PC-9 (cell line): ENCODE measurements around the gene STRIT1. TPM values are rescaled to one million over a fixed set of nuclear protein-coding genes. Genes with fewer than 3 reads are reported as not detected.
A peak's percentile ranks its signal among the peaks of the same experiment; 100 is the strongest.

Source experiments
- BruUV-seq: library from RNA; stranded (reverse); fragments of 400-500 nt; replicated peaks from 2 replicates; lab custom pipeline; 2021; lab: Mats Ljungman, UMichigan
- CTCF ChIA-PET: fragments of 300-600 bp; sonication (Branson Sonifier 250); formaldehyde crosslinking; loops from one replicate; lab custom pipeline; 2022; ENCODE audit warnings: antibody characterized with exemption; lab: Charles Lee
- POLR2A ChIA-PET: fragments of 300-600 bp; sonication (Branson Sonifier 250); formaldehyde crosslinking; loops from one replicate; lab custom pipeline; 2022; ENCODE audit warnings: antibody characterized with exemption; ENCODE audit not compliant: unreplicated experiment; lab: Charles Lee
- DNase-seq, 2 experiments: peaks; one replicate each; pipeline versions ENCODE4 v3.0.0 to v3.0.0-alpha.2; 2015 to 2022; ENCODE audit warnings: mixed read lengths in 1 of 2
- H2AFZ ChIP-seq: fragments of 200-600 bp; sonication (generic); 2 replicates; pipeline ENCODE4 v1.8.1; 2017; ENCODE audit warnings: antibody characterized with exemption
- H3F3A ChIP-seq: fragments of 200-600 bp; sonication (generic); 2 replicates; pipeline ENCODE4 v1.8.1; 2017; ENCODE audit warnings: antibody characterized with exemption, mild to moderate bottlenecking, low read depth; ENCODE audit not compliant: insufficient read depth
- H3K27ac ChIP-seq: fragments of 200-600 bp; sonication (generic); 2 replicates; pipeline ENCODE4 v1.6.1; 2016; ENCODE audit warnings: mixed run types
- H3K27me3 ChIP-seq: fragments of 200-600 bp; sonication (generic); 2 replicates; pipeline ENCODE4 v1.6.1; 2016; ENCODE audit warnings: low read depth, mixed run types; ENCODE audit not compliant: insufficient read depth
- H3K36me3 ChIP-seq: fragments of 200-600 bp; sonication (generic); 2 replicates; pipeline ENCODE4 v1.6.1; 2016; ENCODE audit warnings: low read depth, mixed run types
- H3K4me1 ChIP-seq: fragments of 200-600 bp; sonication (generic); replicated peaks from 2 replicates; pipeline ENCODE4 v1.6.1; 2016; ENCODE audit warnings: mixed run types; ENCODE audit not compliant: insufficient read depth
- H3K4me2 ChIP-seq: fragments of 200-600 bp; sonication (generic); 2 replicates; pipeline ENCODE4 v1.6.1; 2017; ENCODE audit warnings: mixed run types
- H3K4me3 ChIP-seq: fragments of 200-600 bp; sonication (generic); 2 replicates; pipeline ENCODE4 v1.6.1; 2016; ENCODE audit warnings: mixed run types
- H3K79me2 ChIP-seq: fragments of 200-600 bp; sonication (generic); 2 replicates; pipeline ENCODE4 v1.6.1; 2017; ENCODE audit warnings: low read depth, mixed run types
- H3K9me2 ChIP-seq: fragments of 200-600 bp; sonication (generic); 2 replicates; pipeline ENCODE4 v1.8.1; 2017; ENCODE audit warnings: mild to moderate bottlenecking; ENCODE audit not compliant: insufficient read depth
- H3K9me3 ChIP-seq: fragments of 200-600 bp; sonication (generic); 2 replicates; pipeline ENCODE4 v1.8.1; 2016; ENCODE audit warnings: low read depth; ENCODE audit not compliant: insufficient read depth
- H4K20me1 ChIP-seq: fragments of 200-600 bp; sonication (generic); 2 replicates; pipeline ENCODE4 v1.8.1; 2017; ENCODE audit not compliant: insufficient read depth
- EZH2 ChIP-seq: fragments of 200-600 bp; sonication (generic); IDR thresholded peaks from 2 replicates; pipeline ENCODE4 v1.8.0; 2017; ENCODE audit warnings: antibody characterized with exemption, low read depth
- intact Hi-C: fragments of 100-400 bp; cut with micrococcal nuclease; formaldehyde crosslinking; loops from one replicate; pipeline ENCODE4 v1.10.0; 2022; ENCODE audit not compliant: unreplicated experiment
- total RNA-seq: library from RNA; stranded (reverse); gene quantifications from 2 replicates; pipeline ENCODE4 v1.2.3, GENCODE V29; 2021
- TF ChIP-seq, protein P1 (sequence below): fragments of 200-600 bp; sonication (generic); conservative IDR thresholded peaks from 2 replicates; pipeline ENCODE4 v1.6.1; 2017; ENCODE audit warnings: mixed run types, antibody characterized with exemption, mild to moderate bottlenecking, moderate library complexity

Gene STRIT1
- total RNA-seq, 1 experiment from 2014 or later = not detected

DNA sequence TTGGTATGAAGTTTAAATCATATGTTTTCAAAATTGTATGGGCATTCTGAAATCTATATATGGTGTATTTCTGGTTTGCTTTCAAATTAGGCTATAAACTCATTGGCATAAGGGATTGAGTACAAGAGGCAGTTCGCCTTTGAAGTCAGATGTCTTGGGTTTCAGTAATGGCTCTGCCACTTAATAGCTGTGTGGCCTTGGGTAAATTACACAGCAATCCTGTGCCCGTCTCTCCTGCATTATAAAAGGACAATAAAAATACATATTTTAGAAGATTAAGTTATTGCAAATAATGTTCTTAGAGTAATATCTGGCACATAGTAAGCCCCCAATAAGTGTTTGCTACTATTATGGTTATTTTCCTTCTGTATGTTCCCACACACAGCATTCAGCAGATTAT lies 20.4 kb upstream of the STRIT1 start:
- intact Hi-C loops = no loop called here
- H3K79me2 ChIP-seq = no peaks in the 10 kb centered on the region
- H3K27ac ChIP-seq = 0 out of 2 replicates have a peak overlapping the region, but pooled peaks have one; percentile 5
- H3K4me1 ChIP-seq = peaks cover 16% of the 10 kb centered on the region
- CTCF ChIA-PET = no interaction called here
- H2AFZ ChIP-seq = no peak overlapping the region
- no peak for TF ChIP-seq EZH2
- TF ChIP-seq, protein P1, sequence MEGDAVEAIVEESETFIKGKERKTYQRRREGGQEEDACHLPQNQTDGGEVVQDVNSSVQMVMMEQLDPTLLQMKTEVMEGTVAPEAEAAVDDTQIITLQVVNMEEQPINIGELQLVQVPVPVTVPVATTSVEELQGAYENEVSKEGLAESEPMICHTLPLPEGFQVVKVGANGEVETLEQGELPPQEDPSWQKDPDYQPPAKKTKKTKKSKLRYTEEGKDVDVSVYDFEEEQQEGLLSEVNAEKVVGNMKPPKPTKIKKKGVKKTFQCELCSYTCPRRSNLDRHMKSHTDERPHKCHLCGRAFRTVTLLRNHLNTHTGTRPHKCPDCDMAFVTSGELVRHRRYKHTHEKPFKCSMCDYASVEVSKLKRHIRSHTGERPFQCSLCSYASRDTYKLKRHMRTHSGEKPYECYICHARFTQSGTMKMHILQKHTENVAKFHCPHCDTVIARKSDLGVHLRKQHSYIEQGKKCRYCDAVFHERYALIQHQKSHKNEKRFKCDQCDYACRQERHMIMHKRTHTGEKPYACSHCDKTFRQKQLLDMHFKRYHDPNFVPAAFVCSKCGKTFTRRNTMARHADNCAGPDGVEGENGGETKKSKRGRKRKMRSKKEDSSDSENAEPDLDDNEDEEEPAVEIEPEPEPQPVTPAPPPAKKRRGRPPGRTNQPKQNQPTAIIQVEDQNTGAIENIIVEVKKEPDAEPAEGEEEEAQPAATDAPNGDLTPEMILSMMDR = no peak
- no peaks in the 10 kb centered on the region for H3F3A ChIP-seq
- no peaks in the 10 kb centered on the region for H3K9me3 ChIP-seq
- no peaks in the 10 kb centered on the region for H3K27me3 ChIP-seq
- H3K9me2 ChIP-seq = no peaks in the 10 kb centered on the region
- H3K36me3 ChIP-seq = no peaks in the 10 kb centered on the region
- no peaks in the 10 kb centered on the region for H4K20me1 ChIP-seq
- H3K4me3 ChIP-seq = no peak overlapping the region
- no TSS peak for BruUV-seq
- DNase-seq = no peak
- POLR2A ChIA-PET = no interaction called here
- no peak overlapping the region for H3K4me2 ChIP-seq

DNA sequence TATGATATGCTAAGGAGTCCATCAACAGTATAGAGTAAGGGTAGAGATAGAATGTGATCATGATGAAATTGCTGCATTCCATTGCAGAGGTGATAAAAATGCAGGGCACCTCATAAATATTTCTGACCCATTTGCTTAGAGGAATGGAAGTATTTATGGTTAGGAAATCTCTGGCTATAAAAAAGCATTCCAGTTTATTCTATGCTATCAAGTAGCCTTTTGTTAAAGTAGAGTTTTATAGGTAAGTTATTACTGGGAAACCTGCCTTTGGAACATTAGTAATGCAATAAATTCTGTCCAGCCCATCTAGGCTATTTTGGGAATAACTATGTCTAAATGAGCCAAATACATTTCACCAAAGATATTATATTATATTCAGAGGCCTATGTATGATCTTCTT lies 19.8 kb upstream of the STRIT1 start:
- Histone ChIP-seq H3K36me3 (no peaks in the 10 kb centered on the region), H3K4me3 (no peak overlapping the region), H3K27me3 (no peaks in the 10 kb centered on the region), H3K9me2 (no peaks in the 10 kb centered on the region), H3K4me2 (peak overlapping the region; percentile 11; the same call in 1 of the 2 replicates), H3K4me1 (peaks cover 16% of the 10 kb centered on the region), H3K27ac (peak overlapping the region; percentile 40; the same call in 1 of the 2 replicates), H2AFZ (peak overlapping the region; percentile 45), H3K79me2 (no peaks in the 10 kb centered on the region), H4K20me1 (no peaks in the 10 kb centered on the region), H3F3A (no peaks in the 10 kb centered on the region), H3K9me3 (no peaks in the 10 kb centered on the region)
- peak in 1 of 2 experiments; percentile 77 for DNase-seq
- intact Hi-C loops = no loop called here
- CTCF ChIA-PET = no interaction called here
- POLR2A ChIA-PET = no interaction called here
- TF ChIP-seq, protein P1 = no peak
- TF ChIP-seq EZH2 = no peak
- BruUV-seq = no TSS peak

DNA sequence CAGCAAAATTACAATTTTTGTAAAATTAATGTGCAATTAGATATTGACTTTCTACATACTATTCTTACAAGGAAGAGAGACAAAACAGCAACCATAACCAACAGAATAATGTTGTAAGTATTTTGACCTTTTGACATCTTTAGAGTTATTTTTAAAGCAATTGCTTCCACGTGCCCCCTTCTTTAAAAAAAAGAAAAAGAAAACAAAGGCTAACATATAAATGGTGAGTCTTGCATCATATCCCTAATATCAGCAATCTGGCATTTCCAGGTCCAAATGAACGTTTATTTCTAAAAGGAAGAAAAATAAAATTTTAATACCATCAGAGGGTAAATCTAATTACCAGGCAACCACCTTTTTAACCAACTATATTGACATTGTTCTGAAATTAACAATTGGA lies 19.3 kb upstream of the STRIT1 start:
- ChIA-PET CTCF (no interaction called here), POLR2A (no interaction called here)
- Histone ChIP-seq H3K9me3 (no peaks in the 10 kb centered on the region), H3K27me3 (no peaks in the 10 kb centered on the region), H3K4me2 (peak overlapping the region; percentile 11; the same call in 1 of the 2 replicates), H3K4me1 (peaks cover 16% of the 10 kb centered on the region), H3K36me3 (no peaks in the 10 kb centered on the region), H3F3A (no peaks in the 10 kb centered on the region), H3K79me2 (no peaks in the 10 kb centered on the region), H3K27ac (peak overlapping the region; percentile 40; the same call in 1 of the 2 replicates), H2AFZ (peak overlapping the region; percentile 45), H3K9me2 (no peaks in the 10 kb centered on the region), H3K4me3 (no peak overlapping the region), H4K20me1 (no peaks in the 10 kb centered on the region)
- intact Hi-C loops = no loop called here
- no TSS peak for BruUV-seq
- DNase-seq = no peak
- TF ChIP-seq, protein P1 = no peak
- no peak for TF ChIP-seq EZH2
